ENCODE measurements around the gene PODN. TPM values are rescaled to one million over a fixed set of nuclear protein-coding genes. Genes with fewer than 3 reads are reported as not detected.

PODN gene
- 1,000 to 10,000 TPM in 1 of 4 donors, 100 to 1,000 TPM in 3; 209 to 1,182 (median 700) TPM for total RNA-seq

GRCh38 chr1:53061859-53062707 is at the start of gene PODN:
PODN (plus strand) TSS chr1:53062213; CDS start chr1:53069856, 7,643 bp downstream.
- 1 to 2% methylated on average over 41 to 64 of the region's 73 CpGs for WGBS, 2 donors
- Histone ChIP-seq H3K9me3 (no peaks in the 10 kb centered on the region), H3K36me3 (peaks cover 0 to 6% (median 0%) of the 10 kb centered on the region in 3 donors), H3K4me3 (peak within 1 kb of the TSS; percentile 55 to 89 (median 80)), H3K27me3 (peaks cover 0 to 14% of the 10 kb centered on the region in 2 donors), H3K27ac (peak within 1 kb of the TSS; percentile 76 to 95 (median 90)), H3K4me1 (peaks cover 0 to 86% (median 27%) of the 10 kb centered on the region in 4 donors)
- TF ChIP-seq CTCF (IDR thresholded peaks at IDR 0.05) (no peak), POLR2A (IDR thresholded peaks at IDR 0.05) (peak in 1 of 2 donors; percentile 41)
- peak; percentile 60 to 63 for DNase-seq (ENCODE audit: low spot score in 2 of 2)

- peaks cover 0 to 14% (median 0%) of the 10 kb centered on the region in 3 donors for H3K36me3 ChIP-seq
- H3K9me3 ChIP-seq, result no peaks in the 10 kb centered on the region
- no peak for TF ChIP-seq CTCF (IDR thresholded peaks at IDR 0.05)
- TF ChIP-seq EP300 (IDR thresholded peaks at IDR 0.05), result peak in 1 of 2 donors; percentile 84
- 0 to 2% methylated on average over 9 of the region's 9 CpGs for WGBS, 2 donors
- peak; percentile 35 to 78 for DNase-seq (ENCODE audit: low spot score in 2 of 2)
- H3K4me1 ChIP-seq, result peaks cover 0 to 32% (median 5%) of the 10 kb centered on the region in 4 donors
- no peaks in the 10 kb centered on the region for H3K27me3 ChIP-seq
- H3K4me3 ChIP-seq, result peak overlapping the region; percentile 36 to 58 (median 52)
- peak overlapping the region in 3 of 4 donors; percentile 12 to 67 (median 60) for H3K27ac ChIP-seq
Observed at GRCh38 chr1:53014791-53015507, 47.1 kb upstream of the PODN start.

GRCh38 chr1:53015508-53015860 is 46.5 kb upstream of the PODN start:
- Histone ChIP-seq H3K27me3 (no peaks in the 10 kb centered on the region), H3K27ac (peak overlapping the region in 2 of 4 donors; percentile 60 to 67), H3K4me3 (peak overlapping the region; percentile 36 to 58 (median 52)), H3K36me3 (peaks cover 0 to 14% (median 0%) of the 10 kb centered on the region in 3 donors), H3K4me1 (peaks cover 0 to 32% (median 5%) of the 10 kb centered on the region in 4 donors), H3K9me3 (no peaks in the 10 kb centered on the region)
- no peak for DNase-seq (ENCODE audit: low spot score in 2 of 2)
- WGBS, 2 donors, result 13 to 20% methylated on average over 3 of the region's 3 CpGs
- TF ChIP-seq CTCF (IDR thresholded peaks at IDR 0.05) (no peak), POLR2A (IDR thresholded peaks at IDR 0.05) (no peak)

GRCh38 chr1:53016705-53017104 is 45.3 kb upstream of the PODN start:
- Histone ChIP-seq H3K27me3 (no peaks in the 10 kb centered on the region), H3K36me3 (peaks cover 0 to 14% (median 0%) of the 10 kb centered on the region in 3 donors), H3K27ac (no peak overlapping the region), H3K4me3 (no peak overlapping the region), H3K4me1 (peaks cover 0 to 32% (median 5%) of the 10 kb centered on the region in 4 donors), H3K9me3 (no peaks in the 10 kb centered on the region)
- DNase-seq (ENCODE audit: low spot score in 2 of 2), result no peak
- WGBS, 2 donors, result 83% methylated on average over 1 of the region's 1 CpG
- no peak for TF ChIP-seq EP300 (IDR thresholded peaks at IDR 0.05)
- no peak for TF ChIP-seq POLR2A (IDR thresholded peaks at IDR 0.05)
- no peak for TF ChIP-seq CTCF (IDR thresholded peaks at IDR 0.05)

Data from tibial nerve (tissue), 4 donors.